ENCODE data around the gene WWC1. TPM values are rescaled to one million over a fixed set of nuclear protein-coding genes. Genes with fewer than 3 reads are reported as not detected.

The WWC1 gene
- total RNA-seq (2022; extraction: Qiagen RNA extraction): 69.1 to 91.1 TPM (median 80.7 TPM) in 5 replicates

GRCh38 chr5:168291342-168291963, at the start of gene WWC1:
Gene WWC1 (plus strand): TSS chr5:168291645. CDS start chr5:168292153, 508 bp downstream.

GRCh38 chr5:168486136-168486879, 194.9 kb downstream of the WWC1 start, which contains the start of gene RARS1:
Gene RARS1 (plus strand): TSS chr5:168486471. CDS start chr5:168486499, 28 bp downstream.

Other genes starting within 250 kb of the WWC1 start
- gene RARS1, start 194.8 kb downstream of the WWC1 start, total RNA-seq (2022; extraction: Qiagen RNA extraction): 97.3 to 112 TPM (median 102 TPM) in 5 replicates
- gene FBLL1, start 237.7 kb downstream of the WWC1 start, total RNA-seq (2022; extraction: Qiagen RNA extraction): 0.06 to 0.13 TPM (median 0.08 TPM) in 4 of 5 replicates, not detected in the other